GM15510 (cell line): ENCODE results near the gene CLRN1.

Experiments
- POLR2A ChIP-seq: IDR thresholded peaks from 3 replicates; pipeline ENCODE4 v1.6.1; 2011; ENCODE audit warnings: borderline replicate concordance; ENCODE audit not compliant: insufficient read length; ENCODE audit errors: extremely low read depth

CLRN1 gene

GRCh38 chr3:150945226-150946032 is 27.1 kb downstream of the CLRN1 start:
- no peak for TF ChIP-seq POLR2A

DNA sequence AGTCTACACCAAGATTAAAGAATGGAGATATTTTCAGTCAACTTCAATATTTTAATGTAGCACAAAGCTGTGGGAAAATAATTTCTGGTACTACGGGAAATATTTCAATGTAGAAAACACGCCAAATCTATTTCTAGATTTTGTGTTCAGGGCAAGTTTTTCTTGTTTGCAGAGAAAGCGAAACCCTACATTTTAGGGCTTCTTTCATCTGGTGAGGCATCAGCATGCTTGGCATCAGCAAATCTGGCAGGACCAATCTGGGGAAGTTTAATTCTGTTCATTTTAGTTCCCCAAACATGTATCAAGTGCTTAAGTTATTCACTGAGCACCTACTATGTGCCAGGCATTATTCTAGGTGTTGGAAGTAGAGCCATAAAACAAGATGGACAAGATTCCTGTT is 30.3 kb downstream of the CLRN1 start:
- no peak for TF ChIP-seq POLR2A

GRCh38 chr3:150936693-150937092 is 35.8 kb downstream of the CLRN1 start:
- TF ChIP-seq POLR2A: no peak

DNA sequence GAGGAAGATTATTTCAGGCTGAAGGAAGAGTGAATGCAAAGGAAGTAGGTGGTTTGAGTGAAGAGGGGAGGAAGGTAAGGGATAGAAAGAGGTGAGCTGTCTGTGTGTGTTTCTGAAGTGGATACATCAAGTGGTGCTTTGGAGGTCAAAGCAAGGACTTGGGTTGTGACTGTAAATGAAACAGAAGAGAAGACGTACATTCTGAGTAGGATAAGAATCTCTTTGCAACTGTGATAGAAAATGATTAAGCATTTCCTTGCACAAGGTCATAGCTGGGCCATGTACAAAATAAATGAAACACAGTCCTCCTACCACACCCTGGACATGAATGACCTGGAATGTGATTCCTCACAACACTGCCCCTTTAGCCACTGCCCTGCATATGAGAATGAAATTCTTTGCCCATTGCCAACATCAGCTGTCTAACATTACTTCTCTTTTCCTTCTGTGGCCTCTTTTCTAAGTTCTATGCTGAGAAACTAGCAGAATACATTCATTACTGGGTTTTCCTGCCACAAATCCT is 39.0 kb downstream of the CLRN1 start:
- no peak for TF ChIP-seq POLR2A

DNA sequence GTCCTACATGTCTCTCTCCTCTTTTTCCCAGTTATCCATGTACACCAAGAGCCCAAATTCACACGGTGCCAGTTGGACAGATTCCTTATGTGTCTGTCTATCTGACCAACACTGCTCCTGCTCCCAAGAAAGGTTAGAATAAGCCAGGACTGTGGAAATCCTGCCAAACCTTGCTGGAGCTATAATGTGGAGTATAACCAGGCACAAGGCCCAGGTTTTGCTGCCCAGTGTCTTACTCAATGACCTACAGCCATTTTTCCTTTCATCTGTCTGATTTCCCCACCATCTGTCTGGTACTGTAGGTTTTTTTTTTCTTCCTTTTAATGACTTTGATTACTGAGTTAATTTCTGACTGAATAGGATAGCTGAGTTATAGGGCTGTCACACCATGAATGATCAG is 40.8 kb downstream of the CLRN1 start:
- TF ChIP-seq POLR2A: no peak

- no peak for TF ChIP-seq POLR2A
Observed at GRCh38 chr3:150930839-150931238, 41.7 kb downstream of the CLRN1 start.

- no peak for TF ChIP-seq POLR2A
Observed at GRCh38 chr3:150928234-150928633, 44.3 kb downstream of the CLRN1 start.

DNA sequence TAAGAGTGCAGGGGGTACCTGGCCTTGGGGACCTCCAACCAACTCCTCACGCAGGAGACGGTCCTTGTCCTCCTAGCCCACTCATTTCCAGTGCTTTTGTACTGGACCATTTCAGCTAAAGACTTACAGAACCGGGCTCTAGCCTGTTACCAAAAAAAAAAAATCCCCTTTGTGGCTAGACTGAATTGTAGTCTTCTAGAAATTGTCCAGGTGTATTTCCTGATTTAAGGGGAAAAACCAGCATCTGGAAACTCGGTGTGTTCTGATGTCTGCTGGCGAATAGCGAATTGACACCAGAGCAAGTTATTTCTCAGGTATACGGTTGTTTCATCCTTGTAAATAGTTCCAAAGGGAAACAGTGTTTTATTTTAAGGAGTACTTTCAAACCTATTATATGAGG is 46.2 kb downstream of the CLRN1 start:
- no peak for TF ChIP-seq POLR2A

GRCh38 chr3:150925751-150926201 is 46.8 kb downstream of the CLRN1 start:
- no peak for TF ChIP-seq POLR2A

- no peak for TF ChIP-seq POLR2A
Observed at GRCh38 chr3:150922611-150923010, 49.9 kb downstream of the CLRN1 start.

DNA sequence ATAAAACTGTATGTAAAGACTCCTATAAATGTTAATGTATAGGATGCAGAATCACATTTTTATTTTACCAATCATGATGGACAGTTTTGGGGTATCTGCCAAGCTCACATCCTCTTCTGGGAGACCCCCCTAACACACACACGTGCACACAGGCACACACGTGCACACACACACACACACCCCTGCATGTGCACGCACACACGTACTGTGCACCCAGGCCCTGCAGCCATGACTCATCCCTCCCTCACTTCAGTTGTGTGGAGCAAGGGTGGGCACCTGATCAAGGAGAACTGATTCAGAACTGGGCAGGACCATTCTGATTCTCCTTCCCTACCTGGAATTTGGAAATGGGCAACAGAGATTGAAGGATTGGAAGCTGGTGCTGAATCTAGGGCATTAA is 51.3 kb downstream of the CLRN1 start:
- TF ChIP-seq POLR2A: no peak

- no peak for TF ChIP-seq POLR2A
Observed at GRCh38 chr3:150920236-150920635, 52.3 kb downstream of the CLRN1 start.

- no peak for TF ChIP-seq POLR2A
Observed at GRCh38 chr3:150917951-150918350, 54.6 kb downstream of the CLRN1 start.

DNA sequence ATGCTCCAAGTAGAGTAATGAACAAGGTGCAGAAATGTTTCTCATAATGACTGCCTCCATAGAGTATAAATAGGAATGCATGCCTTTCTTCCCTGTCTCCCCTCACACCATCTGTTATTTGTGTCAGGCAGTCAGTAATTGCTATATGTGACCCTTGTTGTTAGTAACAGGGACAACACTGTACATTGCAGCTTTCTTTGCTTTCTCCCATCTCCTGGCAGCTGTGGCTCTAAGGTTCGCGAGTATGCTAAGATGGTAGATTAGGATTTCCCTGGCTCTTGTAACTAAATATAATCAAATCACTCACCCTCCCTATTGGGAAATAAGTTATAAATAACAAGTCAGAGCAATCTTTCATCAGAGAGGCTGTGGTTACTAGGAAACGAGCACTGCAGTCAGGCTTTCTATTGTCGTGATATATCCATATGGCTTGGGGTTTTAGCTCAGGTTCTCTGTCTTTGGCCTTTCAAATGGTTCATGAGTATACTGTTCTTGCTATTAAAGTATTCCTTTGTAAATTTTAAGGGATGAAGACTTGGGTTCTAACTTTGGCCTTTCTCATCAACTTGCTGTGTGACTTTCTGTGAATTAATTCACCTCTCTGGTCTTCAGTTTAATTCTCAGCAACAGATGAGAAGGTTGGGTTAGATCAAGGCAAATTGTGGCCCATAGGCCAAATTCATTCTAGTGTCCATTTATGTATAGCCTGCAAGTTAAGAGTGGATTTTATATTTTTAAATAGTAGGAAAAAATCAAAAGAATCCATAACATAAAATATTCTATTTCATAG is 59.2 kb downstream of the CLRN1 start:
- no peak for TF ChIP-seq POLR2A

- no peak for TF ChIP-seq POLR2A
Observed at GRCh38 chr3:150912501-150912900, 60.0 kb downstream of the CLRN1 start.
